Lower leg skin (tissue), 4 donors: ENCODE measurements around the gene EIF1AY. TPM values are rescaled to one million over a fixed set of nuclear protein-coding genes. Genes with fewer than 3 reads are reported as not detected.
"Not testable (repeated sequence)": the region's sequence is repeated elsewhere in the genome, so short reads cannot be mapped to it uniquely, and the experiment has no call there.

Experiments
- DNase-seq, 2 donors: peaks; one replicate each; pipeline ENCODE4 v3.0.0-alpha.2; 2019; ENCODE audit warnings: low spot score in 2 of 2
- H3K4me3 ChIP-seq: fragments of 200-600 bp; sonication (generic); 2 replicates; pipeline ENCODE4 v1.5.1; 2017; ENCODE audit warnings: mild to moderate bottlenecking, low read depth; ENCODE audit not compliant: poor library complexity, severe bottlenecking
- POLR2A ChIP-seq, 2 donors: fragments of 450-650 bp; IDR thresholded peaks; one replicate each; pipeline ENCODE4 v1.6.1; 2016 to 2017; ENCODE audit warnings: antibody characterized with exemption in 2 of 2, mild to moderate bottlenecking in 1 of 2, moderate library complexity in 1 of 2
- WGBS, 2 donors: methylation state at CpG; one replicate each; pipeline ENCODE4 v1.1.5; 2018; 5-methylcytosine and 5-hydroxymethylcytosine counted together
- intact Hi-C: fragments of 100-400 bp; cut with DNase I; formaldehyde crosslinking; loops from one replicate; pipeline ENCODE4 v1.15.0; 2023; ENCODE audit warnings: low total_unique reads
- total RNA-seq, 4 donors: library from RNA; depleted of rRNA; stranded (reverse); fragments of >200 nt; gene quantifications; one replicate each; pipeline ENCODE4 v1.1.0, GENCODE V29; 2016
- TF ChIP-seq, protein P1 (sequence below), 3 donors: fragments of 450-650 bp; IDR thresholded peaks; one replicate each; pipeline ENCODE4 v1.5.1; 2016; ENCODE audit warnings: antibody characterized with exemption in 3 of 3, mild to moderate bottlenecking in 3 of 3, moderate library complexity in 2 of 3

Gene EIF1AY
- total RNA-seq, 4 donors from 2014 or later = 12.6 to 18.2 TPM; not detected in 2

DNA sequence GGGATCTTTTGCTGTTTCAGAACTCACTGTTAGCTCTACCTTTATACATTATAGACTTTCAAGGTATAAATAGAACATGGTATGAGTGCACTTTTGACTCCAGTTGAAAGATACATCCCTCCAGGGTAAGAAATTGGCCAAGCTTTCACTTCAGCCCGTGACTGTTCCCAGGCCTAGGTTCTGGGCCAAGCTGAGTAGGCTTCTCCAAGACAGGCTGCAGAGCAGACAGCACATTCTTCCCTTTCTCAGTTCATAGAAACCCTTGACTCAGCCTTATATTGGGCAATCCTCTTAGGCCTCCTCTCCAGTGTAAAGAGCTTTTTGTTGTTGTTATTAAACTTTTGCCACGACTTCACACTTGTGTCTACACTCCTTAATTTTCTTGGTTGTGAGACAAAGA is 29.5 kb upstream of the EIF1AY start:
- TF ChIP-seq, protein P1, sequence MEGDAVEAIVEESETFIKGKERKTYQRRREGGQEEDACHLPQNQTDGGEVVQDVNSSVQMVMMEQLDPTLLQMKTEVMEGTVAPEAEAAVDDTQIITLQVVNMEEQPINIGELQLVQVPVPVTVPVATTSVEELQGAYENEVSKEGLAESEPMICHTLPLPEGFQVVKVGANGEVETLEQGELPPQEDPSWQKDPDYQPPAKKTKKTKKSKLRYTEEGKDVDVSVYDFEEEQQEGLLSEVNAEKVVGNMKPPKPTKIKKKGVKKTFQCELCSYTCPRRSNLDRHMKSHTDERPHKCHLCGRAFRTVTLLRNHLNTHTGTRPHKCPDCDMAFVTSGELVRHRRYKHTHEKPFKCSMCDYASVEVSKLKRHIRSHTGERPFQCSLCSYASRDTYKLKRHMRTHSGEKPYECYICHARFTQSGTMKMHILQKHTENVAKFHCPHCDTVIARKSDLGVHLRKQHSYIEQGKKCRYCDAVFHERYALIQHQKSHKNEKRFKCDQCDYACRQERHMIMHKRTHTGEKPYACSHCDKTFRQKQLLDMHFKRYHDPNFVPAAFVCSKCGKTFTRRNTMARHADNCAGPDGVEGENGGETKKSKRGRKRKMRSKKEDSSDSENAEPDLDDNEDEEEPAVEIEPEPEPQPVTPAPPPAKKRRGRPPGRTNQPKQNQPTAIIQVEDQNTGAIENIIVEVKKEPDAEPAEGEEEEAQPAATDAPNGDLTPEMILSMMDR (IDR thresholded peaks at IDR 0.05) = no peak
- no peak for TF ChIP-seq POLR2A (IDR thresholded peaks at IDR 0.05)
- no peak overlapping the region for H3K4me3 ChIP-seq
- WGBS, 2 donors = 46% methylated on average over 2 of the region's 2 CpGs; no CpG with 5 or more reads in 1 of the 2 donors
- DNase-seq = no peak
- intact Hi-C loops = no loop called here

DNA sequence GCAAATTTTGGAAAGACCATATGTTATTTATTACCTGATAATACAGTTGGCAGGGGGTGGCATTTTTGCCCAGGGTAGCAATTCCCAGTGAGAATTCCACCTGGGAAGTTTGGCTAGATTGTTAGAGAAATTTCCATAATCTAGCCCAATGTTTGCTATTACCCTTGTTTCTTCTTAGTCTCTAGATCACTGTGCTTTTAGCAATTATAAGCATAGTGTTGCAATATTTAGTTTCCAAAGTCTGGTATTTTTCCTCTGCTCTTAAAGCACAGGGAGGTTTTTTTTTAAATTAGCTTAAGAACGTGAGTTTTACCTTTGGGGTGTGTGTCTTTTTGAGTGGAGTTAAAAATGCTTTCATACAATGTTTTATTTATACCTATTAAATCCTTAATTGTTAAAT is 26.3 kb upstream of the EIF1AY start:
- H3K4me3 ChIP-seq = no peak overlapping the region
- TF ChIP-seq, protein P1 (IDR thresholded peaks at IDR 0.05) = no peak
- TF ChIP-seq POLR2A (IDR thresholded peaks at IDR 0.05) = no peak
- 75% methylated on average over 1 of the region's 1 CpG; no CpG with 5 or more reads in 1 of the 2 donors for WGBS, 2 donors
- no peak for DNase-seq
- intact Hi-C loops = no loop called here

DNA sequence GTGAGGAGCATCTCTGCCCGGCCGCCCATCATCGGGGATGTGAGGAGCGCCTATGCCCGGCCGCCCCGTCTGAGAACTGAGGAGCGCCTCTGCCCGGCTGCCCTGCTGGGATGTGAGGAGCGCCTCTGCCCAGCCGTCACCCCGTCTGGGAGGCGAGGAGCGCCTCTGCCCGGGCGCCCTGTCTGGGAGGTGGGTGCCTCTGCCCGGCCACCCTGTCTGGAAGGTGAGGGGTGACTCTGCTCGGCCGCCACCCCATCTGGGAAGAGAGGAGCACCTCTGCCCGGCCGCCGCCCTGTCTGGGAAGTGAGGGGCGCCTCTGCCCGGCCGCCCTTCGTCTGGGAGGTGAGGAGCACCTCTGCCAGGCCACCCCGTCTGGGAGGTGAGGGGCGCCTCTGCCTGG is 23.7 kb upstream of the EIF1AY start:
- no peak for DNase-seq
- TF ChIP-seq POLR2A (IDR thresholded peaks at IDR 0.05) = no peak
- H3K4me3 ChIP-seq = no peak overlapping the region
- intact Hi-C loops = no loop called here
- no CpG with 5 or more reads among the region's 28 CpGs for WGBS, 2 donors

DNA sequence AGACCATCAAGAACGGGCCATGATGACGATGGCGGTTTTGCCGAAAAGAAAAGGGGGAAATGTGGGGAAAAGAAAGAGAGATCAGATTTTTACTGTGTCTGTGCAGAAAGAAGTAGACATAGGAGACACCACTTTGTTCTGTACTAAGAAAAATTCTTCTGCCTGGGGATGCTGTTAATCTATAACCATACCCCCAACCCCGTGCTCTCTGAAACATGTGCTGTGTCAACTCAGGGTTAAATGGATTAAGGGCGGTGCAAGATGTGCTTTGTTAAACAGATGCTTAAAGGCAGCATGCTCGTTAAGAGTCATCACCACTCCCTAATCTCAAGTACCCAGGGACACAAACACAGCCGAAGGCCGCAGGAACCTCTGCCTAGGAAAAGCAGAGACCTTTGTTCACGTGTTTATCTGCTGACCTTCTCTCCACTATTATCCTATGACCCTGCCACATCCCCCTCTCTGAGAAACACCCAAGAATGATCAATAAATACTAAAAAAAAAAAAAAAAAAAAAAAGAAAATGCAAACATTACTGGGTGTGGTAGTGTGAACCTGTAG is 22.7 kb upstream of the EIF1AY start:
- intact Hi-C loops, DNase-seq, H3K4me3 ChIP-seq: not testable (repeated sequence)
- 88% methylated on average over 9 of the region's 10 CpGs; no CpG with 5 or more reads in 1 of the 2 donors for WGBS, 2 donors

DNA sequence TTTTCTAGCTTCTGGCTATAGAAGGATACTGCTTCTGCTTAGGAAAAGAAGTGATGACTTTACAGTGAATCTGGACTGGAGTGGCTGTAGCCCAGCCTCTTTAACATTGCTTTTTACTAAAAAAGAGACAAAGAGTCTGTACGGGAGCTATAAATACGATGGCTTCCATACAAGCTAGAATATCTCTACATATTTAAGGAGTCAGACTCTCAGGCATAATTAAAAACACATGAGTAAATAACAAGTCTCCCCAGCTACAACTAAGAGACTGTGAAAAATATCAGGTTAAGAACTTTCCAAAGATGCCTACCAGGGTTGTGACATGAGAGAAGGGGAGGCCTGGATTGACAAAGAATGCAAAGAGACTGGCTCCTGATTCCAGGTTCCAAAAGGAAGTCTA is 19.8 kb upstream of the EIF1AY start:
- TF ChIP-seq, protein P1 (IDR thresholded peaks at IDR 0.05) = no peak
- no peak for TF ChIP-seq POLR2A (IDR thresholded peaks at IDR 0.05)
- intact Hi-C loops = no loop called here
- no peak overlapping the region for H3K4me3 ChIP-seq
- 71% methylated on average over 2 of the region's 2 CpGs; no CpG with 5 or more reads in 1 of the 2 donors for WGBS, 2 donors
- DNase-seq = no peak

DNA sequence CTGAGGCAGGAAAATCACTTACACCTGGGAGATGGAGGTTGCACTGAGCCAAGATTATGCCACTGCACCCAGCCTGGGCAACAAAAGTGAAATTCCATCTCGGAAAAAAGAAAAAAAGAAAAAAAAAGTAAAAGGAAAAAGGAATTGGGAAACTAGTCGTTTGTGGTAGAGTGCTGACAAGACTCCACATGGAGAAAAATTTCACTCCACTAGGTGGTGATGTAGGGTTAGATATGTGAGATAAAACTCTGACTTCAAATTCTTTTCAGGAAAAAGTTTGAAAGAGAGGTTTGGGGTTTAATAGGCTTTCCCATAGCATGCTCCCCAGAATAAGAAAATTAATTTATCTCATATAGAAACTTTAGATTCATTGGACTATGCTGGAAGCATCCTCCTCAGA is 16.9 kb upstream of the EIF1AY start:
- no peak for DNase-seq
- intact Hi-C loops = no loop called here
- 0% methylated on average over 2 of the region's 2 CpGs; no CpG with 5 or more reads in 1 of the 2 donors for WGBS, 2 donors
- TF ChIP-seq POLR2A (IDR thresholded peaks at IDR 0.05) = no peak
- TF ChIP-seq, protein P1 (IDR thresholded peaks at IDR 0.05) = no peak
- no peak overlapping the region for H3K4me3 ChIP-seq

DNA sequence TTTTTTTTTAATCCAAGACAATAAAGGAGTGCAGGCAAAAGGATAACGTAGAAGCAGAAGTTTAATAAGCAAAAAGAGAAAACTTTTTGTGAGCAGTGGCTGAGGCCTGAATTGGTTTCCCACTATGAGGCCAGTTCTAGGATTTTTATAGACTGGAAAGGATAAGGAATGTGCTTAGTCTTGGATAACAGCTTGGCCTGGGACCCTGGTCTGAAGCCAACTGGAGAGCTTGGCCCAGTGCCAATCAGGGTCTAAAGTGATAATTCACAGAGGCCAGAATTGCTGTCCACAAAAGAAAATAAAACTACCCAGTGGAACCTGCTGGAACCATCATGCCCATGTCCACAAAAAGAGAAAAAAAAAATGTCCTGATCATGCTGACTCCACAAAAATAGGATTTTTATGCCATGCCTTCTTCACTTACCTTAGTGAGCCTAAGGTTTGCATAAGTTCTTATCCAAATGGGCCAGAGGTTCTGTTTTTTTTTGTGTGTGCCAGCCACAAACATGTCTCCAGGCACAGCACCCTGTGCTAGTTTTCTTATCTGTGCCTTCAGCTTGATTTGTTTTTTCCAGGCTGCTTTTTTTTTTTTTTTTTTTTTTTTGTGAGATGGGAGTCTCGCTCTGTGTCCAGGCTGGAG is 15.6 kb upstream of the EIF1AY start:
- WGBS, 2 donors = 39% methylated on average over 2 of the region's 2 CpGs; no CpG with 5 or more reads in 1 of the 2 donors
- intact Hi-C loops = no loop called here
- no peak for DNase-seq
- no peak for TF ChIP-seq POLR2A (IDR thresholded peaks at IDR 0.05)
- TF ChIP-seq, protein P1 (IDR thresholded peaks at IDR 0.05) = no peak
- no peak overlapping the region for H3K4me3 ChIP-seq
